ENCODE measurements around the gene TRIP12.

- no peak for TF ChIP-seq CTCF (IDR thresholded peaks at IDR 0.05)
- TF ChIP-seq POLR2A (IDR thresholded peaks at IDR 0.05) = no peak
These were observed 144.1 kb downstream of the TRIP12 start for GRCh38 chr2:229777716-229778115.
